Measurements from ENCODE around the gene DVL1.

DVL1 gene

GRCh38 chr1:1300352-1300739 is 48.9 kb downstream of the DVL1 start:
- H3K4me3 ChIP-seq (replicated peaks; ENCODE audit: low read depth, low read length): no peak overlapping the region
- no peak for TF ChIP-seq CTCF (IDR thresholded peaks at IDR 0.05; ENCODE audit: low read length, missing control alignments)
- DNase-seq (ENCODE audit: low read depth): no peak

GRCh38 chr1:1299686-1300351 is 49.4 kb downstream of the DVL1 start:
- DNase-seq (ENCODE audit: low read depth): no peak
- TF ChIP-seq CTCF (IDR thresholded peaks at IDR 0.05; ENCODE audit: low read length, missing control alignments): peak; percentile 30
- H3K4me3 ChIP-seq (replicated peaks; ENCODE audit: low read depth, low read length): no peak overlapping the region

GRCh38 chr1:1298861-1299685 is 50.1 kb downstream of the DVL1 start:
- H3K4me3 ChIP-seq (replicated peaks; ENCODE audit: low read depth, low read length): no peak overlapping the region
- DNase-seq (ENCODE audit: low read depth): no peak
- no peak for TF ChIP-seq CTCF (IDR thresholded peaks at IDR 0.05; ENCODE audit: low read length, missing control alignments)

- no peak for DNase-seq (ENCODE audit: low read depth)
- TF ChIP-seq CTCF (IDR thresholded peaks at IDR 0.05; ENCODE audit: low read length, missing control alignments): no peak
- no peak overlapping the region for H3K4me3 ChIP-seq (replicated peaks; ENCODE audit: low read depth, low read length)
Measured at GRCh38 chr1:1297802-1298424, 51.3 kb downstream of the DVL1 start.

- TF ChIP-seq CTCF (IDR thresholded peaks at IDR 0.05; ENCODE audit: low read length, missing control alignments): no peak
- no peak for DNase-seq (ENCODE audit: low read depth)
- no peak overlapping the region for H3K4me3 ChIP-seq (replicated peaks; ENCODE audit: low read depth, low read length)
Measured at GRCh38 chr1:1296070-1297061, 52.9 kb downstream of the DVL1 start.

GRCh38 chr1:1295154-1295923 is 53.9 kb downstream of the DVL1 start:
- TF ChIP-seq CTCF (IDR thresholded peaks at IDR 0.05; ENCODE audit: low read length, missing control alignments): no peak
- no peak for DNase-seq (ENCODE audit: low read depth)
- H3K4me3 ChIP-seq (replicated peaks; ENCODE audit: low read depth, low read length): no peak overlapping the region

All from fibroblast of pulmonary artery (primary cell).